Measurements from ENCODE around the gene ECEL1.
"Not testable (repeated sequence)": the region's sequence is repeated elsewhere in the genome, so short reads cannot be mapped to it uniquely, and the experiment has no call there.

The ECEL1 gene

GRCh38 chr2:232487385-232488096 is at the start of gene ECEL1:
ECEL1 (minus strand) TSS chr2:232487834; CDS start chr2:232486653, 1,181 bp downstream.
- DNase-seq (ENCODE audit: low spot score) = no peak

DNA sequence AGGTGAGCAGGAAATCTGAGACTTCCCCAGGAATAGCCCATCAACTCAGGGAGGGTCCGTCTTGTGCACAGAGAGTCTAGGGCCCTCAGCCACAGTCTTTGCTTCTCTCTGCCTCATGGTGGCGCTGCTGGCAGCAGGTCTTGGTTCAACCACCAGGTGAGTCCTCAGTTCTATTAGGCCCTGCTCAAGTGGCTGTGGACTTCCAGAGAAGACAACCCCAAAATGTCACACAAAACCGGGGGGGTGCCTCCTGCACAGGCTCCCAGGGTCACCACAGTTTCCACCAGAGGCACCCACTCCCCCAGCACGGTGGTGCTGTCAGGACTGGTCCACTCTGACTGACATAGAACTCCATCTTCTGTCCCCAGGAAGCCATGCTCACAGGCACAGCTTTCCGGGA is 49.4 kb upstream of the ECEL1 start:
- no peak for DNase-seq (ENCODE audit: low spot score)

DNA sequence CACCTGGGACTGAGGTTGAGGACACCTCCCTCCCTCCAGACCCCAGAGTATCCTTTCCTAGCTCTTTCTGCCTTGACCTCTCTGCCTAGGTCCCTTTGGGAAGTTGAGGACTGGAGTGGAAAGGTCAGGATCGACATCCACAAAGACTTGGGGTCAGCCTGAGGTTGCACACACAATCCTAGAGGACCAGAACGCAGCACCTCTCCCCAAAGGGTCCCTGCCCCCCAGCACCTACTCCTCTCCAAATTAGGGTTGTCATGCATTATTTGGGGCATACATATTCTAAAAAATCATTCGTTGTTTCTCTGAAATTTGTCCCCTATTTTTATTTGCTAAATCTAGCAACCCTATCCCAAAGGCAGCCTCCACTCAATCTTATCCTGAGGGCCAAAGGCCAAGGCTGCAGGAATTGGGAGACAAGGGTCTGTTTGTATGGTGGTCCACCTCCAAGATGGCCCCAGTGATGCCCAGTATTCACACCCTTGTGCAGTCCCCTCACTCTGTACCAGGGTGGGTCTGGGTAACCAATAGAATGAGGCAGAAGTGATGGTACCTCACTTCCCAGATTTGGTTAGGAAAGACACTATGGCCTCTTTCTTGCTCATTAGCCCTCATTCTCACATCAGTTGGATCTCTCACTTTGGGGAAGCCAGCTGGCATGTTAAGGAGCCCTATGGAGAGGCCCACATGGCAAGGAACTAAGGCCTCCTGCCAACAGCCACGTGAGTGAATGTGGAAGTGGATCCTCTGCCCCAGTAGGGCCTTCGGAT is 48.3 kb upstream of the ECEL1 start:
- no peak for DNase-seq (ENCODE audit: low spot score)

- no peak for DNase-seq (ENCODE audit: low spot score)
These were observed 47.5 kb upstream of the ECEL1 start for GRCh38 chr2:232534940-232535651.

DNA sequence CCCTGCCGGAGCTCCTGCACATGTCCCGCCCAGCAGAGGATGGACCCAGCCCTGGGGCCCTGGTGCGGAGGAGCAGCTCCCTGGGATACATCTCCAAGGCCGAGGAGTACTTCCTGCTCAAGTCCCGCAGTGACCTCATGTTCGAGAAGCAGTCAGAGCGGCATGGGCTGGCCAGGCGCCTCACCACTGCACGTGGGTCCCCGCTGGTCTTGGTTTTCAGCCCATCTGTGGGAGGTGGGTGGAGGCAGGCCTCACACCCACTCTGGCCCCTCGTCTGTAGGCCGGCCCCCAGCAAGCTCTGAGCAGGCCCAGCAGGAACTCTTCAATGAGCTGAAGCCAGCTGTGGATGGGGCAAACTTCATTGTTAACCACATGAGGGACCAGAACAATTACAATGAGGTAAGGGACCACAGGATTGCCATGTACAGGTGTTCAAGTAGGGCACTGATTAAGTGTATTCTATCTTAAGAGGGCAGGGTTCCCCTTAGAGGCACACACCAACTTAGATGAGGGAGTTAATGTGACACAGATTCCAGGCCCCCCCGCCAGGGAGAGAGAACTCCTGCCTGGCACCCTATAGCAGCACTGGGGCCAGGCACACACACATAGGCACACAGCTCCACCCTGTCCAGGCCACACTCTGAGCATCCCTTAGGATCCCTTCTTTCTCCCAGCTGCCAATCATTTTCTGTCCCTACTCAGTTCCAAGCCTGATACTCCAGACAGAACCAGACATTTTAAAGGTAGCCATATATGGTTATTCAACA is 46.5 kb upstream of the ECEL1 start:
- no peak for DNase-seq (ENCODE audit: low spot score)

- not testable (repeated sequence) for DNase-seq (ENCODE audit: low spot score)
These were observed 45.2 kb upstream of the ECEL1 start for GRCh38 chr2:232532821-232533220.

GRCh38 chr2:232532419-232532818 is 44.8 kb upstream of the ECEL1 start:
- DNase-seq (ENCODE audit: low spot score) = no peak

DNA sequence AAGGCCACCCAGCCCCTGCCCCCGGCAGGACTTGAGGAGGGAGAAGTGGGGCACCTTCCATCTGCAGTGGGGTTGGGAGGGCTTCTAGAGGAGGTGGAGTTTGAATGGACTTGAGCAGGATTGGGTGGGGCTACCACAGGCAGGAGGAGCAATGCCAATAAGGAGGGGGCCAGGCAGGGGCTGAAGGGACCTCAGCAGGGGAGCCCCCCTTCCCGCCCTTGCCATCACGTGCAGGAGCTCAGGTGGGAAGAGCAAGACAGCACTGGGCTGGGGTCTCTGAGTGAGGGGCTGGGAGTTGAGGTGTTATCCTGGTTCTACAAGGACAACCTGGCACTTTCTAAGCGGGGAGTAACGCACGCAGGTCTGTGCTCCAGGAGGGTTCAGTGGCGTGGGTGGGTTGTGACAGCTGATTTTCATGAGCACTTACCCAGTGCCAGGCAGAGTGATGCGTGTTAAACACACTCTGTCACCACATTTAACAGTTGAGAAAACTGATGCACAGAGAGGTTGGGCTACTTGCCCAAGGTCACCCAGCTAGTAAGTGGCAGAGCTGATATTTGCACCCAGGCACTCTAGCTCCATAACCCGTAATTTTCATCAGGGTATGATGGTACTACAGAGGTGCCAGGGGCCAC is 43.1 kb upstream of the ECEL1 start:
- no peak for DNase-seq (ENCODE audit: low spot score)

- DNase-seq (ENCODE audit: low spot score) = no peak
These were observed 42.3 kb upstream of the ECEL1 start for GRCh38 chr2:232529806-232530547.

GRCh38 chr2:232528746-232529460 is 41.3 kb upstream of the ECEL1 start:
- no peak for DNase-seq (ENCODE audit: low spot score)

DNA sequence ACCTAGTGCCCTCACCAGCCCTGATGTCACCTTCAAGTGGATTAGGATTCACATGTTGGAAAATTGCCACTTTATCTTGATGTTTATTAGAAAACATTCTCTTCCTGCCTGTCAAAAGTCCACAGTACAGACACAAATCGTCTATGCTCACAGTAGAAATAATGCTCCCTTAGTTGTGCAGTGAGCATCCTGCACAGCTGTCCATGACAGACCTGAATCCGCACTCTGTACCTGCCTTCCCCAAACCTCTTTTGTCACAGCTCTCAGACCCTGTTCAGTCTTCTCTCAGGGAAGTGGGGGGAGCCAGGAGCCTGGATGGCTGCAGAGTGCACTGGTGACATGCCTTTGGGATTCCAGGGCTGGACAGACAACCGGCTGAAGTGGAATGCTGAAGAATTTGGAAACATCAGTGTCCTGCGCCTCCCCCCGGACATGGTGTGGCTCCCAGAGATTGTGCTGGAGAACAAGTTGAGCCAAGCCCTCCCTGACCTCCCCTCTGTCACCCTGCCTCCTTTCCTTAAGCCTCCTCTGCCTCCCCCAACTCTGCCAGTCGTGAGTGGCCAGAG is 40.4 kb upstream of the ECEL1 start:
- no peak for DNase-seq (ENCODE audit: low spot score)

DNA sequence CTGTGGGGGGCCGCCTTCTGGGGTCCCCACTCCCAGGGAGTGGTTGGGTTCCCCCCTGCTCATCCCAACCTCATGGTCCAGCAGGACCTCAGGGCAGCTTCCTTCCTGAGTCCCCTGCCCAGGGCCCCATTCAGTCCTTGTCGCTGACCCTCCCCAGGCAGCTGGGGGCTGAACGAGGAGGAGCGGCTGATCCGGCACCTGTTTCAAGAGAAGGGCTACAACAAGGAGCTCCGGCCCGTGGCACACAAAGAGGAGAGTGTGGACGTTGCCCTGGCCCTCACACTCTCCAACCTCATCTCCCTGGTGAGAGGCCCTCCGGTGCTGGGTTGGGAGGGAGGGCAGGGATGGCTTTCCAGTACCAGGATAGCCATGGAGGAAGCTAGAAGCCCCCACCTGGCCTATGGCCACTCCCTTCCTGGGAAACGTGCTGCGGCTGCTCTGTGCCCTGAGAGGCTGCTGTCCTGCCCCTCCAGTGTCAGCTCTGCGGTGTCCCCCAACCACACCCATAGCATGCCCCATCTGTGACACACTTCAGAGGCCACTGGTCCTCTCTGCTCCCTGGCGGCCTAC is 38.8 kb upstream of the ECEL1 start:
- no peak for DNase-seq (ENCODE audit: low spot score)

GRCh38 chr2:232525791-232526371 is 38.2 kb upstream of the ECEL1 start, which contains the start of gene CHRND:
CHRND (plus strand) TSS chr2:232526160; CDS start chr2:232526216, 56 bp downstream.
- no peak for DNase-seq (ENCODE audit: low spot score)

DNA sequence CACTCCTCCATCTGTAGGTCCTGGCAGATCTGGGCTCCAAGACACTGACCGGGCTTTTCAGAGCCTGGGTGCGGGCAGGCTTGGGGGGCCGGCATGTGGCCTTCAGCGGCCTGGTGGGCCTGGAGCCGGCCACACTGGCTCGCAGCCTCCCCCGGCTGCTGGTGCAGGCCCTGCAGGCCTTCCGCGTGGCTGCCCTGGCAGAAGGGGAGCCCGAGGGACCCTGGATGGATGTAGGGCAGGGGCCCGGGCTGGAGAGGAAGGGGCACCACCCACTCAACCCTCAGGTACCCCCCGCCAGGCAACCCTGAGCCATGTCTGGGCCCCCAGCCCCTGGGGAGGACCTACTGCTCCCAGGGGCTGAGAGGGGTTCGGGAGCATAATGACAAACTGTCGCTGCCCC is 37.6 kb upstream of the ECEL1 start:
- no peak for DNase-seq (ENCODE audit: low spot score)

- no peak for DNase-seq (ENCODE audit: low spot score)
These were observed 37.1 kb upstream of the ECEL1 start for GRCh38 chr2:232524771-232525170.

DNA sequence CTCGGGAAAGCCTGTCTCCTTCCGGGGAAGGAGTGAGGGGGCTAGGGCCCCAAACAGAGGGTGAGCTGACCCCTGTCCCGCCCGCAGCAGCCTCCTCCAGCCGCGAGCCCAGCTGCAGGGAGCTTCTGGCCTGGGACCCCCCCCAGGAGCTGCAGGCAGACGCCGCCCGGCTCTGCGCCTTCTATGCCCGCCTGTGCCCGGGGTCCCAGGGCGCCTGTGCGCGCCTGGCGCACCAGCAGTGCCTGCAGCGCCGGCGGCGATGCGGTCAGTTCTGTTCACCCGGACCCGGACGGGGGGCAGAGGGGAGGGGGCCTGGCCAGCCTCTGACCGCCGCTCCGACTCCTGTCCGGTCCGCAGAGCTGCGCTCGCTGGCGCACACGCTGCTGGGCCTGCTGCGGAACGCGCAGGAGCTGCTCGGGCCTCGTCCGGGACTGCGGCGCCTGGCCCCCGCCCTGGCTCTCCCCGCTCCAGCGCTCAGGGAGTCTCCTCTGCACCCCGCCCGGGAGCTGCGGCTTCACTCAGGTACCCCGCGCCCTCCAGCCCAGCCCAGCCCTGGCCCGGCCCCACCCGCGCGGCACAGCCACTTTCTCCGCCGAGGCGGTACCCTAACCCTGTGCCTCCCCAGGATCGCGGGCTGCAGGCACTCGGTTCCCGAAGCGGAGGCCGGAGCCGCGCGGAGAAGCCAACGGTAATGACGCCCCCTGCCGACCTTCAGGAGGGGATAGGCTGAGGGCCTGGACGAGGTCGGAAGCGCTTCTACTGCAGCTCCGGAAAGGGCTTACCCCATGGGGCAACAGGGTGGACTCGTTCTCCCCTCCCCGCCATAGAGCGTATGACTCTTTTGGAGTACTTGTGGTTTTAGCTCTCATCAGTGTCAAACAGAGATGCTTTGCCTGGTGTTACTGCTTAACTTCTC is 36.3 kb upstream of the ECEL1 start:
- no peak for DNase-seq (ENCODE audit: low spot score)

DNA sequence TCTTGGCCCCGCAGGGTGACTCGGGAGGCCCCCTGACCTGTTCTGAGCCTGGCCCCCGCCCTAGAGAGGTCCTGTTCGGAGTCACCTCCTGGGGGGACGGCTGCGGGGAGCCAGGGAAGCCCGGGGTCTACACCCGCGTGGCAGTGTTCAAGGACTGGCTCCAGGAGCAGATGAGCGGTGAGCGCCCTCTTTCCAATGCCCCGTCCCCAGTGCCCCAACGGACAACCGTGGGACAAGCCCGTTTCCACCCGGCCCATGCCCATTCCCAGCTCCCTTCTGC is 35.7 kb upstream of the ECEL1 start:
- no peak for DNase-seq (ENCODE audit: low spot score)

Data from COLO829 (cell line).